ENCODE measurements around the gene COG7.

Gene COG7

GRCh38 chr16:23452572-23453337, at the start of gene COG7:
TSS of gene COG7 (minus strand) at chr16:23453189. CDS start at chr16:23452994, 195 bp downstream.
- DNase-seq (ENCODE audit: low spot score): peak; percentile 87
- no peak for TF ChIP-seq CTCF (IDR thresholded peaks at IDR 0.05; ENCODE audit: extremely low read depth, insufficient read depth, missing control alignments)

GRCh38 chr16:23502466-23502865, 49.5 kb upstream of the COG7 start:
- no peak for DNase-seq (ENCODE audit: low spot score)
- in situ Hi-C loops (cut with MboI; ENCODE audit: low pct_unique_long_range_greater_than_20kb, low sequenced_read_pairs, unreplicated experiment): no loop called here
- TF ChIP-seq CTCF (IDR thresholded peaks at IDR 0.05; ENCODE audit: extremely low read depth, insufficient read depth, missing control alignments): no peak

More at GRCh38 chr16:23452572-23453337, at the start of gene COG7:
- in situ Hi-C loops (cut with MboI; ENCODE audit: low pct_unique_long_range_greater_than_20kb, low sequenced_read_pairs, unreplicated experiment): no loop called here

GRCh38 chr16:23501291-23501690, 48.3 kb upstream of the COG7 start:
- no peak for TF ChIP-seq CTCF (IDR thresholded peaks at IDR 0.05; ENCODE audit: extremely low read depth, insufficient read depth, missing control alignments)
- no peak for DNase-seq (ENCODE audit: low spot score)
- in situ Hi-C loops (cut with MboI; ENCODE audit: low pct_unique_long_range_greater_than_20kb, low sequenced_read_pairs, unreplicated experiment): no loop called here

GRCh38 chr16:23500862-23501225, 47.9 kb upstream of the COG7 start:
- DNase-seq (ENCODE audit: low spot score): no peak
- TF ChIP-seq CTCF (IDR thresholded peaks at IDR 0.05; ENCODE audit: extremely low read depth, insufficient read depth, missing control alignments): no peak
- in situ Hi-C loops (cut with MboI; ENCODE audit: low pct_unique_long_range_greater_than_20kb, low sequenced_read_pairs, unreplicated experiment): no loop called here

DNA sequence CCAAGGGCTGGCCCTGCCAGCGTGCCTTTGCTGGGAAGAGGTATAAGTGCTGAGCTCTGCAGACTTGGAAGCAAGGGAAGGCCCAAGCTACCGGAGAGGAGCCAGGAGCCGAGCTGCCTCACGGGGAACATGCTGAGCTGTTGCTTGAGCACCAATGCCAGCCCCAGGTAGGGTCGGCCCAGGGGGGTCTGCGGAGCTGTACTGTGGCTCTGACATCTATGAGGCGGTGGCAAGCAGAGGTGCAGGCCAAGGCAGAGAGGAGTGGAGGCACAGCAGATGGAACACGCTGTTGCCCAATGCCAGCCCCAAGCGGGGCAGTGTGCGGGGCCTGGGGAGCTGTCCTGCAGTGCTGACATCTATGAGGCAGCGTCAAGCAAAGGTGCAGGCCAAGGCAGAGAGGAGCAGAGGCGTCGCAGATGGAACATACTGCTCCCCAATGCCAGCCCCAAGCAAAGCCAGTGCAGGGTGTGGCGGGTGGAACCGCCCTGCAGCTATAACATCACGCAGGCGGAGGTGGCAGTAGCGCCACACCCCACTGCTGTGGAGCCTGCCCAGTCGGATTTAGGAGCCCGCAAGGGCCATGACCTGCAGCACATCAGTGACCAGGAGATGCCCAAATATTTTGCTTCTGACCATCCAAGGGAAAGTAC, 47.3 kb upstream of the COG7 start:
- DNase-seq (ENCODE audit: low spot score): no peak
- in situ Hi-C loops (cut with MboI; ENCODE audit: low pct_unique_long_range_greater_than_20kb, low sequenced_read_pairs, unreplicated experiment): no loop called here
- no peak for TF ChIP-seq CTCF (IDR thresholded peaks at IDR 0.05; ENCODE audit: extremely low read depth, insufficient read depth, missing control alignments)

DNA sequence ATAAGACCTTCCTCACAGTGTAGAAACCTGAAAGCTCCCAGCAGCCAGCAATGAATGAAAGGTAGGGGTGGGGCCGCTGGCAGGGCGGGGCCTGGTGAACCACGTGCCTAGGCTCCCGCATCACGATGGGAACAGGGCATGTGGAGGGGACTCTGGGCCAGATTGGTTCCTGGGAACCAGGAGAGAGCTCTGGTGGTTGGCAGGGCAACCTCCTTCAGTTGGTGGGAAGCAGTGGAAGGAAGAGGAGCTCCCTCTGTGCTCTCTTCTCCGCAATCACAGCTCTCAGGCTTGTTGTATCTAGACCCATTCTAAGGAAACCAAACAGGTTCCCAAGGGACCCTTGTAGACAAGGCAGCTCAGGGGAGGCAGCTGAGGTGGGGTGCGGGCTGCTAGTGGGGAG, 46.8 kb upstream of the COG7 start:
- DNase-seq (ENCODE audit: low spot score): no peak
- in situ Hi-C loops (cut with MboI; ENCODE audit: low pct_unique_long_range_greater_than_20kb, low sequenced_read_pairs, unreplicated experiment): no loop called here
- TF ChIP-seq CTCF (IDR thresholded peaks at IDR 0.05; ENCODE audit: extremely low read depth, insufficient read depth, missing control alignments): no peak

Measured in GM13977 (cell line).